ENCODE data around the gene SFXN1. TPM values are rescaled to one million over a fixed set of nuclear protein-coding genes. Genes with fewer than 3 reads are reported as not detected.

The SFXN1 gene
- total RNA-seq, 1 donor from 2014 or later, result 36.3 TPM

DNA sequence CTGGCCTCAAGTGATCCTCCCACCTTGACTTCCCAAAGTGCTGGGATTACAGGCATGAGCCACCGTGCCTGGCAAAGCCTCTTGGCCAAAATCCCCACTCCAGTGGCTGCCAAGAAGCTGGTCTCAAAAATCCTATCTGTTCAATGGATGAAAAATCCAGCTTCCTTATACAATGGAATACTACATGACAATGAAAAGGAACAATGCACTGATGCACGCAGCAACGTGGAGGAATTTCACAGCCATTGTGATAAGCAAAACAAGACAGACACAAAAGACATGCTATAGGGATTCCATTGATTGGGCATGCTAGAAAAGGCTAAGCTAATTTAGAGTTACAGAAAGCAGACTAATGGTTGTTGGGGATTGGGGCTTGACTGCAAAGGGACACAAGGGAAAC, 13.1 kb upstream of the SFXN1 start:
- no peak for DNase-seq (ENCODE audit: low read depth in 2 of 2)

DNA sequence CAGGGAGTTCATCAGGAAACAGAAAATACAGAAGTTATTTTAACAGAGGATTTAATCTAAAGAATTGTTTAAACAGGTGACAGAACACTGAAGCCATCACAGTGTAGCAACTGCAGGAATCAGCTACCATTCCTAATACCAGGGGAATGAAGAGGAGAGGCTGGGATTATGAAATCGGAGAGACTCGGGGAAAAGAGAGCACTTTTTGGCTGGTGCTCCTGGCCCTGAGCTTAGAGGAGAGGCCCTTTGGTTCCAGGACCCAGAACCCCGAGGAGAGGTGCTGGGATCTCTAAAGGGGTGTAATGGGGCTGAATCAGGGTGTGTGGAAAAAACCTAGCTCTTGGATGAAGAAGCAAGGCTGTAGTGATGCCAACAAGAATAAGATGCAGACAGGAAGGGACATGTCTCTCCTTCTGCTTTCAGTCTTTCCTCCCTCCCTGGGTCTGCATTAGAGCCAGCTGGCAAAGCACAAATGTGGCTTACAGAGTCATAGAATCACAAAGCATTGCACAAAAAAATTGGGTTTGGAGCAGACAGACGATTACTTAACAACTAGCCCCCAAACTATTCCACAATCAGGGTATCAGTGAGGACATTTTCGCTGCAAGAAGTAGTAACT, 11.6 kb upstream of the SFXN1 start:
- no peak for DNase-seq (ENCODE audit: low read depth in 2 of 2)

DNA sequence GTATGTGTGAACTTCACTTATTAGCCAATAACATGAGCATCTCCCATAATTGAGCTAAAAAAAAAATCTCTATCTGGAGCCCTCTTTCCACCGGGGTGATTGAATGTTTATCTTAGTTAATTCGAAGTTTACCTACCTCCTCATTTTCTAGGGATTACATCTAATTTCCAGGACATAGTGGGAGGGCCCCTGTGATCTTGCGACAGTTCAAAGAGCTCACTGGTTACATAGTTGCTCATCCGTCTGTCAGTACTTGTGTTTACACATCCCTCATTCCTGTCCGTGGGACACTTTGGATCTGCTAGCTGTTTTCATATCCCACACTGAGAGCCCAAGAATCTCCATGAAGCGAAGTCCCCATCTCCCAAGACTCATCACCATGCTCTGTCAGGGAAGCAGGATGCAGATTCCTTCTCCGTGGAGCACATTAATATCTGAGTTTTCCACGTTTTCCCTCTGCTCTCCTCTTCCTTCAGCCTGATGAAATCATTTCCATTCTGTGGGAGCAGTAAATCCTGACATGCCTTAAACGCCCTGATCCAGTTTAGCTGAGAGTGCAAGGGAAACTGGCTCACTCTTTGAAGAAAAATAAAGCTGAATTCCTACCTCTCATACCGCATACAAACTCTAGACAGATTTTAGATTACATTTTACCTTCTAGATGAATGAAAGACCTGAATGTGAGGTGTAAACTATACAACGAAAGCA, 10.2 kb upstream of the SFXN1 start:
- no peak for DNase-seq (ENCODE audit: low read depth in 2 of 2)

DNA sequence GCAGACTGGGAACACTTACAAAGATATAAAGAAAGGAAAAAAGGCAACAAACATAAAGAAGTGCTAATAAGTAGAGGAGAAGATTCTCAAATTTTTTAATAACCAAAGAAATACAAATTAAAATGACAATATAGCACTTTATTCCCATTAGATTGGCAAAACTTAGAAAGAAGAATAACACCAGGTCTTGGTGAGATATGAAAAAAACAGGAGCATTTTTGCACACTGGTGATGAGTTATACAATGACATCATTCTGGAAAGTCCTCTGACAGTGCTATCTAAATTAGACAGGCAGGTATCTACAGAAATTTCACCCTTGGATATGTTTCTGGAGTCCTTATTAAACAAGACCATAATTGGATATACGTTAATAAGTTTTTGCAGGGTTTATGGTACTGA, 9.5 kb upstream of the SFXN1 start:
- DNase-seq (ENCODE audit: low read depth in 2 of 2), result no peak

DNA sequence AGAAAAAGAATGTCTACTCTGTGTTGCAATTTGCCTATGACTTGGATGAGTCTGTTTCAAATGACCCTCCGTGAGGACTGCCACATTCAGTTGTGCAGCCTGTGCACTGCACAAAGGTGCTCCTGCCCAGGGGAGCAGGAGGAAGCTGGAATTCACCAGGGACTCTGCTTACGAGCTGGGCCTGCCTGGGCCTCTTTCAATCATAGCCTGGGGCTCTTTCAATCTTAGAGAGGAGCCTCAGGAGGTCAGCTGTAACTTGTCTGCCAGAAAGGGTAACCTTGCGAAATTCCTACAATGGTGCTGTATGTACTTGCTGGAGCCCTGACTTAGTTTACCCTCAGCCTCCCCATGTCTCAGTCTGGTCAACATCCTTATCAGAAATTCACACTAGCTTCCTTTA, 8.4 kb upstream of the SFXN1 start:
- no peak for DNase-seq (ENCODE audit: low read depth in 2 of 2)

DNA sequence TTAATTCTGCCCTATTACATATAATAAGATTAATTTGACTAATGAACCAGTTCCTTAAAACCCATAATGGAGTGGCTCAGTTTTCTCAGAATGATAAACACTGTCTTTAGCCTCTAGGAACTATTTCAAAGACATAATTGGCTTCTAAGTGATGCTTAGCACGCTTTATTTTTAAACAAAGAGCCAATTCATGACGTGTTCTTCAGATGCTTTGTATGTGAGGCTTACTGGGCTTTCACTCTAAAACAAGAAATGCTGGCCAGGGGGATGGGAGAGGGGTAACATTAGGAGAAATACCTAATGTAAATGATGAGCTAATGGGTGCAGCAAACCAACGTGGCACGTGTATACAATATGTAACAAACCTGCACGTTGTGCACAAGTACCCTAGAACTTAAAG, 7.6 kb upstream of the SFXN1 start:
- no peak for DNase-seq (ENCODE audit: low read depth in 2 of 2)

DNA sequence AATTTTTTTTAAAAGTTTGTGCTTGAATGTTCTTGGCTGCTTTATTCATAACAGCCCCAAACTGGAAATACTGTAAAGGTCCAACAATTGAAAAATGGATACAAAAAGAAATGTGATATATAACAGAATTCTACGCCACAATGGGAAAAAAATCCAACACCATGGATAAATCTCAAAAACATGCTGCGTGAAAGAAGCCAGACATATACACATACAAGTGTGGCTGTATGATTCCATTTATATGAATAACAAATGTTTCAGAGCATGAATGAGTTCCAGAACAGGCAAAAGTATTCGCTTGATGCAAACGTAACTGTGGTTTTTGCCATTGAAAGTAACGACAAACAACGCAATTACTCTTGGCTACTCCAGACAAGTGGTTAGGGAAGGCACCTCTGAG, 7.2 kb upstream of the SFXN1 start:
- no peak for DNase-seq (ENCODE audit: low read depth in 2 of 2)

DNA sequence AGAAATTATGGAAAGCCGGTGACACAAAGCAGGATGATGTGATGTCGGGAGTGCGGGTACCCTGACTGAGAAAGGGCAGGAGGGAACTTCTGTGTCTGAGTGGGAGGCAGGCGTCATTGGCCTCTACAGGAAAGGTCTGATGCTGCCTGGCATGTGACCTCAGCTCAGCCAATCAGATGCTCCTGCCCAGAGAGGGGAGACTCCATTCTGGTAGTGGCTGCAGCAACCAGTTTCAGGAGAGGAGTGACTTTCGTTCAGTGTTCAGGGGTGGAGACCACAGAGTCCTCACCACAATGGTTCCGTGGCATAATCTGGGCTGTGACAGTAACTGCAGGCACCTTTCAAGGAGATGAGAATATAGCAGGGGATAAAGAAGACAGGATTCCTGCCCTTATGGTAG, 6.7 kb upstream of the SFXN1 start:
- DNase-seq (ENCODE audit: low read depth in 2 of 2), result no peak

DNA sequence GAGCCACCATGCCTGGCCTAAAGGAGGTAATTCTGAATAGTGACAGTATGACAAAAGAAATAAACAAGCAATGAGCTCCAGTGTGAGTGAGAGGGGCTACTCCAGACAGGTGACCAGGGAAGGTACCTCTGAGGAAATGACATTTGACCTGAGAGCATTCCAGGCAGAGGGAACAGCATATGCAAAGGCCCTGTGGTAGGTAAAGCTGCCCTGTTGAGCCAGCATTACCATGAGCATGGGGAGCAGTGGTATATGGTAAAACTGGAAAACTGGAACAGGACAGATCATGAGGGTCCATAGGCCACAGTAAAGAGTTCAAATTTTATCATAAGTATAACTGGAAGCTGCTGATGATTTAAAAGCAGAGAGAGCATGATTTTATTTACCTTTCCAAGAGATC, 6.0 kb upstream of the SFXN1 start:
- DNase-seq (ENCODE audit: low read depth in 2 of 2), result no peak

DNA sequence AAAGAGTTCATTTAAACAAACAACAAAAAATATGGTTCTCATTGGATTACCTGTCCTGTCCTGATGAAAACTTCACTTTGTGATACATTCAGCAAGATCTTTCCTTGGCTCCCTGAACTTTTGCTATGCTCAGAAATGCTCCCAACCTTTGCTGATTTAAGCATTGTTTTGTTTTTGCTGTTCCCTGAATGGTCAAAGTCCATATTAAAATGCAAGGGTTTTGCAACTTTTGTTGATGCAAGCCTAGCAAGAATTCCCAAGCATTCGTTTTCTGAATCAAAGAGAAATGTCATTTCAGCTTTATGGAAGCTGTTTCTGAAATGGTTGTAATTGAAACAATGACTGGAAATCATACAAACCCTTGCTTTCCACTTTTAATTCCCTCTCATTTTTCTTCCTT, 3.1 kb upstream of the SFXN1 start:
- DNase-seq (ENCODE audit: low read depth in 2 of 2), result no peak

DNA sequence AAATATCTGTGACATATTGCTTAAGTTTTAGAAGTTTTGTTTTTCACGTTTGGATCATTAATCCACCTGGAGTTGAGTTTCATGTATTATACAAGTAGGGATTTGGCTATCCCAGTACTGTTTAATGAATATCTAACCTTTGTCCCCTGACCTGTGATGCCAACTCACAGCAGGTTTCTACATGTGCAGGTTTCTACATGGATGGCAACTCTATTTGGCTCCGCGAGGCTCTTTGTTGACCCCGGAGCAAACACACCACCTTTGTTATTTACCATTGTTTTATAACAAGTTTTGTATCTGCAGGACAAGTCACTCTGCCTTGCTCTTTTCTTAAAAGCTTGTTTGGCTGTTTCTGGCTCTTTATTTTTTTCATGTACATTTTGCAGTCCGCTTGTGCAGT, 920 bp upstream of the SFXN1 start:
- no peak for DNase-seq (ENCODE audit: low read depth in 2 of 2)

DNA sequence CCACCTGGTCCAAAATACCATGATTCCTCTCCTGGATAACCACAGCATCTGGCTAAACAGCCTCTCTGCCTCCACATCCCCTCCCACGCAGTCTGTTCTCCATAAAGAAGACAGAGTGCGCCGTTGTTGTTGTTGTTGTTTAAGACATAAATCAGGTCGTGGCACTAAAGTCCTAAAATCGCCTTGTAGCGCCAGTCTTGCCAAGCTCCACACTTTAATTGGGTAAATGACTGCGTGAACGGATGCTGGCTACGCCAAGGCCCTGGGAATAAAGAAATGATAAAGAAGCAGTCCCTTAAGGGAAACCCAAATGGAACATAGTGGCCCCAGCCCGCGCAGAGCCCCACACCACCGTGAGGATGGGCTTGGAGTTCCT, 364 bp upstream of the SFXN1 start:
- no peak for DNase-seq (ENCODE audit: low read depth in 2 of 2)

DNA sequence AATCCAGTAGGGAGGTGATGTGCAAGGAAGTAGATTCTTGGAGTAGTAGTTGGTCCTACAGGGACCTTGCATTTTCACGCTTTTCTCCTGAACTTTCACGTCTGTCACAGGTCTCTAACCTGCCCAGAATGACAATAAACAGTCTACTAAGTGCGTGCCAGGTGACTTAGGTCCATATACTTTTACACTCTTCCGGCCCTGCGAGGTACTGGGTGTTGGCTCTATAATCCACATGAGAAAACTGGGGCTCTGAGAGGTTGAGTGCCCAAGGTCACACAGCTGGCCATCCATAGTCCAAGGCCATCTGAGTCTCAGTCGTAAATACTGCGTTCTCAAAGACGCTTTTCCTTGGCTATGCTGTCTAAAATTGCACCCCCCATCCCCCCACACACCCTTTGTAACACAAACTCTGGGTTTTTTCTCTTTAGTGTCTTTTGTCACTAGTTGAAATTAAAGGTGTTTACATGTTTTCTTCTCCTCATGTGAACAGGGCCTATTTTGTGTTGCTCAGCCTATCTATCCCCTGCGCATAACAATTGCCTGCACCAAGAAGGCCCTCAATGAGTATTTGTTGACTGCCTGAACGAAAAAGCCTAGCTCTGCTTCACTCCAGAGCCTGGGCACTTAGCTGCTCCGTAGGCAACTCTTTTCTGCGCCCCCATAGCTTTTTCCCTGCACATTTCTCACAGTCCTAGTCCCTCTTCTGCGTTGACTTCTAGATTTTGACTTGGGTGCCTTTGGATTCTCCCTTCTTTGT, 943 bp downstream of the SFXN1 start:
- DNase-seq (ENCODE audit: low read depth in 2 of 2), result no peak

DNA sequence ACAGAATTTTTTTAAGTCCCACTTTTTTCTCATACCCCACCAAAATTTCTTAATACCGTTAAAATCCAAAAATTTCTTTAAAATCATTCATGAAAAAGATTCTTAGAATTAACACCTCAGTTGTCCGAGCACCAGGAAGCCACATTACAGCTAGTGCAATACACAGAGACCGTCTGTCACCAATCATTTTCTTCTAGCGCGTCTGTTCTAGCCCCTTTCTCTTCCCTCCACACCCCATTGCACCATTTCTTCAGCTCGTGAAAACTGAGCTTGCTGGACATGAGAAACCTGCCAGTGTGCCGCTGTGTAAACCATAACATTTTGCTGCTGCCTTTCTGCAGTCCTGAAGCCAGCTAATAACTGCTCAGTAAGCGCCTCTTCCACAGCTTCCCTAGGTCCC, 5.0 kb downstream of the SFXN1 start:
- no peak for DNase-seq (ENCODE audit: low read depth in 2 of 2)

DNA sequence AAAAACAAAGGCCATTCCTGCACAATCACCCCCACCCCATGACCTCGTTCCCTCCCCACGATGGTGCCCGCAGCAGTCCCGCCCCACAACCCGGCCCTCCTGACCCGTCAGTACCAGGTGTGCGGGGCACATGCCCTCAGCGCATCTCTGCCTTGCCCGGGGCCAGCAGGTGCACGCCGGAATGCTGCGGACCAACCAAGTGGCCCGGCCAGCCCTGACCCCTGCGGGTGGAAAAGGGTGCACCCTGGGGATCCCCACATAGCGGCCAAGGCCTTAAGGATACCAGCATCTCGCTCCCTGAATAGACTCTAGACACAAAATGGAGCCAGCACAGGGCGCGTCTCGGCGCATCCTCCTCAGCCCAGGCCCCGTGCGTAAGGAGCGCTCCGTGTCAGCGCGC, 6.0 kb downstream of the SFXN1 start:
- no peak for DNase-seq (ENCODE audit: low read depth in 2 of 2)

DNA sequence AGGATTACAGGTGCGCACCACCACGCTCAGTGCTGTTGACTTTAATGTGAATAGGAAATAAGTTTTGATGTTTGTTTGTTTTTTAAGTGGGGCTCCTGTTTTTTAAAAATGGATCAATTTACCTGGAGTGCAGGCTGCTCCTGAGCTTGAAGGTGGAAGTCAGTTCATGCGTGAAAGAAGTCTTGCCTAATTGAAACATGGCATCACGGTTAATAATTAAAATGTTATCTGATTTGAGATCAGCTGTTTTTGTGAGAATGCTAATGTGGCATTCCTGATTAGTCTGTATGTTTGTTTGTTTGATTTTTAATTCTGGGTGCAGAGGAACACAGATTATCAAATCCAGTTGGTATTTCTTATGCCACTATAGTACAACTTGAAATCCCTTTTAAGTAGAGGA, 6.5 kb downstream of the SFXN1 start:
- DNase-seq (ENCODE audit: low read depth in 2 of 2), result no peak

DNA sequence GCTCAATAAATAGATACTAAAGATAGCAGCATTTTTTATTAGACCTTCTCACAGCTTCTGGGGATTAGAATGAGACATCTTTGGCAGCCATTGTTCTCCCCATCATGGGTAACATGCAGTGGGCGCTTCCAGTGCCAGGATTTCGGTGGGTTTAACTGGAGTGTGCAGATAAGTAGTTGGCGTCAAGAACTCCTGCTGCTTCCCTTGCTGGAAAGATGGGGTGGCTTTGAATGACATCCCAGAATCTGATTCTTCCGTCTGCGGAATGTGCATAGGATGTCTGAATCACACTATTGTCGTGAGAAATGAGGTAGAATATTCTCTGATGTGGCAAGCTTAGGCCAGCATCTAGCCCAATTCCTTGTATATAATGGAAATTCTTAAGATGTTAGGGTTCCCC, 7.3 kb downstream of the SFXN1 start:
- no peak for DNase-seq (ENCODE audit: low read depth in 2 of 2)

DNA sequence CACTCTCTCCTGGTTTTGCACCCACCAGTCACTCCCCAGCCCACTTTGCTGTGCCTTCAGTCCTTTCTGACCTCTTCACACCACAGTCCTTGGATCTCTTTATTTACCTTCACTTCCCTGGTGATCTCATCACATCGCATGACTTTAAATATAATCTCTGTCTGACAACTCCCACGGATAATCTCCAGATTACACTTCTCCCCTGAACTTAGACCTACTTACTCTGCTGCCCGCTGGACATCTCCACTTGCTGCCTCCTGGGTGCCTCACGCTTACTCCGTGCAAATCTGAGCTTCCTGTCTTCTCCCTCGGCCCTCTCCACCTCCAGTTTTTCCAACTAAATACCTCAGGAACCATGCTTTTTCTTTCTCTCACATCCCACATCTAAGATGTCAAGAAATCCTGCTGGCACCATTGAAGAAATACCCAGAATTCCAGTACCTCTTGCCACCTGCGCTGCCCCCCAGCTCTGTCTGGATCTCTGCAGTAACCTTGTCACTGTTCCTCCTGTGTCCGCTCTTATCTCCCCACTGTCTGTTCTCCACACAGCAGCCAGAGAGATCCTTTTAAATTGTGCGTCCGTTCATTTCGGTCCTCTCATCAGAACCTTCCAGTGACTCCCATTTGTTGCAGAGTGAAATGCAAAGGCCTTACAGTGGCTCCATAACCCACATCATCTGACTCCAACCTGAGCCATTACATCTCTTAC, 9.3 kb downstream of the SFXN1 start:
- DNase-seq (ENCODE audit: low read depth in 2 of 2), result no peak

DNA sequence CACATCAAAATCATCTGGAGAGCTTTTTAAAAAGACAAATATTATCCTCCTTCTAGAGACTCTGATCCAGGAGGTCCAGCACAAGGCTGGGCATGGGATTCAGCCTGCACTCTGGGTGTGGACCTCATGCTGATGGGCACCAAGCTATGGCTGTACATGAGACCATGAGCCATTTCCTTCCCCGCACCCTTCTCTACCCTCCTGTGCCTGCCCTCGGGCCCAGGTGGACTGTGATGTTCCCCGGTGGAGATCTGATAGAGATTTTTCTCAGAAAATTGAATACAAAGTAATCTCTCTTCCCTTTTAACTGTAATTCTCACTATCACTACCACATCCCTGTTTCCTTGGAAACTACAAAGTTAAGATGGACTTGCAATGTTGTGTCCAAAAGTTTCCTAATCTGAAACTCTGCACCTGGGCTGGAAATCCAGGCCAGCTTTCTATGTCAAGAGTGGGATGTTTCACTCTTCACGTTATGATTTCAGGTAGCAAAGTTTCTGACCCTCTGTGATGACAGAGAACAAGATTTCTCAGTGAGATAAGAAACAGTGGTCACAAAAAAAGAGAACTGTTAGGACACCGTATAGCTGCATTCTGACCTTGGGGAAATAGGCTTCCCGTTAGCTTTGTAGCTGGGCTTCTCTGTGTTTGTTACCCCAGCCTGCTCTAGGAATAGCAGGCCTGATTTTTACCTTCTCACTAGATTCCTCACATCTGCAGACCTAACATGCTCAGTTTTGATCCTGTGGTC, 11.5 kb downstream of the SFXN1 start:
- DNase-seq (ENCODE audit: low read depth in 2 of 2), result no peak

DNA sequence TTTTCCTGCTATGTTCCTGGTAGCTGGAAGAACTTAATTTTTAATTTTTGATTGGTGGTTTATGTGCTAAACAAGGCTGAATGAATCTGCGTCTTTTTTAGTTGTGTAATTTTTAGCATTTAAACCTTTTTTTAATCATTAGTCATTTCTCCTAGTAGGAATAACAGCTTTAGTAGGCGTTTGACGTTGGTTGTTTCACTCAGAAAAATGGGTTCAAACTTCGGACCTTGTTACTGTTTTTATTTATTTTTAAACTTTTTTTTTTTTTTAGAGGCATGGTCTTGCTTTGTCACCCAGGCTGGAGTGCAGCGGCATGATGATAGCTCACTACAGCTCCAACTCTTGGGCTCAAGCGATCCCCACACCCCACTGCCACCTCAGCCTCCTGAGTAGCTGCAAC, 12.9 kb downstream of the SFXN1 start:
- DNase-seq (ENCODE audit: low read depth in 2 of 2), result no peak

DNA sequence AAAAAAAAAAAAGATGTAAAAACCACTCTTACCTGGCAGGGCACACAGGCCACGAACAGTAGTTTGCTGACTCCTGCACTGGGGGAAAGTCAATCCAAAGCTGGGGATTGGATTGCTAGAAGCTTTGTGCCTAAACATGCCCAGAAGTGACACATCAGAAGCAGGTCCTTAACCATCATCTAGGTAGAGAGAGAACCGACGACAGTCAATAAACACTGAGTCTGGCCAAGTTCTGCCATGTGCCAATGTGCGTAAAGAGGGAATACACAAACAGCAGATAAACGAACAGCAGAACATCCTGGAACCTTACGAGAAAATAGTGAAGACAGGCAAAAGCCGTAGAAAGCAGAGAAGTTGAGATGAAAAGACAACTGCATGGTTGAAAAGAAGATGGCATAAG, 14.9 kb downstream of the SFXN1 start:
- no peak for DNase-seq (ENCODE audit: low read depth in 2 of 2)

DNA sequence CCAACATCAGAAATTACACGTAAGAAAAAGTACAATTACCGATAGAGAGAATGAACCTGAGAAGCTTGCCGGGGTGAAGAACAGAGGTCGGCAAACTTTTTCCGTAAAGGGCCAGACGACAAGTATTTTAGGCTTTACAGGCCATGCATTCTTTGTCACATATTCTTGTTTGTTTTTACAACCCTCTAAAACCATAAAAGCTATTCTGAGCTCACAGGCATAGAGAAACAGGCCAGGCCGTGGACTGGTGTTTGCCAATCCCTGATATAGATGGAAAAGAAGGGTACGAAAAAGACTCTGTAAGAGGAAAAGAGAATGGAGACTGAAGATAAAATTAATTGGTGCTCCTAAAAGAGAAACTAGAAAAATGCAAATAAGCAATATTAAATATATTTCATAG, 15.4 kb downstream of the SFXN1 start:
- no peak for DNase-seq (ENCODE audit: low read depth in 2 of 2)
